Vagina (tissue), 2 donors: ENCODE data around the gene OAT.

ENCODE experiments used
- CTCF ChIP-seq, 3 experiments: fragments of 450-650 bp in 2 of 3; fragments of 200-600 bp in 1 of 3; sonication (generic) in 1 of 3; IDR thresholded peaks; one replicate each; pipeline ENCODE4 v1.5.1; 2017 to 2019; ENCODE audit warnings: antibody characterized with exemption in 3 of 3, mild to moderate bottlenecking in 2 of 3, moderate library complexity in 2 of 3
- POLR2A ChIP-seq, 2 donors: fragments of 450-650 bp; IDR thresholded peaks; one replicate each; pipeline ENCODE4 v1.6.1; 2017; ENCODE audit warnings: antibody characterized with exemption in 2 of 2, mild to moderate bottlenecking in 2 of 2, moderate library complexity in 2 of 2
- POLR2AphosphoS5 ChIP-seq, 2 donors: sonication (generic); formaldehyde crosslinking; IDR thresholded peaks; one replicate each; pipeline ENCODE4 v1.9.0; 2017; ENCODE audit warnings: antibody characterized with exemption in 2 of 2, mild to moderate bottlenecking in 2 of 2, low read depth in 1 of 2; ENCODE audit not compliant: insufficient read depth in 1 of 2

GRCh38 chr10:124414076-124414475 is 4.6 kb downstream of the OAT start:
- no peak for TF ChIP-seq CTCF (IDR thresholded peaks at IDR 0.05)
- no peak for TF ChIP-seq POLR2A (IDR thresholded peaks at IDR 0.05)
- peak in 1 of 2 donors; percentile 5 for TF ChIP-seq POLR2AphosphoS5 (IDR thresholded peaks at IDR 0.05; ENCODE audit: insufficient read depth in 1 of 2, low read depth in 1 of 2)
